ENCODE data around the gene TENT4B. TPM values are rescaled to one million over a fixed set of nuclear protein-coding genes. Genes with fewer than 3 reads are reported as not detected.

The TENT4B gene
- total RNA-seq, 1 donor from 2014 or later: 10.9 TPM

GRCh38 chr16:50224286-50224685, 71.2 kb downstream of the TENT4B start:
- TF ChIP-seq CTCF (IDR thresholded peaks at IDR 0.05; ENCODE audit: unreplicated experiment): no peak
- DNase-seq (ENCODE audit: low spot score in 2 of 2, unreplicated experiment in 2 of 2): no peak
- H3K4me3 Mint-ChIP-seq: no peak overlapping the region
- no peaks in the 10 kb centered on the region for H3K27me3 Mint-ChIP-seq (ENCODE audit: low read depth)
- no peak overlapping the region for H3K27ac Mint-ChIP-seq
- peaks cover 17% of the 10 kb centered on the region for H3K36me3 Mint-ChIP-seq
- no peaks in the 10 kb centered on the region for H3K4me1 Mint-ChIP-seq
- H3K9me3 Mint-ChIP-seq: no peaks in the 10 kb centered on the region

DNA sequence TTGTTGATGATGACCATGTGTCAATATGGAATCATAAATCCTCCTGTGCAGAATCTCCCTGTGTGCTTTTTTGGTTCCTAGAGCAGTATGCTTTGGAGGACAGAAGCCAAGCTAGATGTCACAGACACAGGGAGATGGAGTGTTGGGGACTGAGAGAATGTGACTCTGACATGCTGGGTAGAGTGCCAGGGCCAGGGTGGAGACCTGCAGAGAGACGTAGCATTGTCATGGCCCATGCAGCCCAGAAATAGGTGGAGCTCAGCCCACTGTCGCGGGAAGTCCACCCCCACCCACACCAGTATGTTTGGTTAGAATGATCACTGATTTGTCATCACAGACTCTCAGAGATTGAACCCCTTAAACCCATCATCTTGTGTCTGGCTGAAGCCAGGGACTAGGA, 74.0 kb downstream of the TENT4B start:
- TF ChIP-seq CTCF (IDR thresholded peaks at IDR 0.05; ENCODE audit: unreplicated experiment): no peak
- DNase-seq (ENCODE audit: low spot score in 2 of 2, unreplicated experiment in 2 of 2): no peak
- Mint-ChIP-seq H3K4me1 (no peaks in the 10 kb centered on the region), H3K36me3 (peaks cover 20% of the 10 kb centered on the region), H3K27ac (no peak overlapping the region), H3K9me3 (no peaks in the 10 kb centered on the region), H3K27me3 (ENCODE audit: low read depth) (no peaks in the 10 kb centered on the region), H3K4me3 (no peak overlapping the region)

GRCh38 chr16:50227665-50228064, 74.6 kb downstream of the TENT4B start:
- H3K9me3 Mint-ChIP-seq: no peaks in the 10 kb centered on the region

DNA sequence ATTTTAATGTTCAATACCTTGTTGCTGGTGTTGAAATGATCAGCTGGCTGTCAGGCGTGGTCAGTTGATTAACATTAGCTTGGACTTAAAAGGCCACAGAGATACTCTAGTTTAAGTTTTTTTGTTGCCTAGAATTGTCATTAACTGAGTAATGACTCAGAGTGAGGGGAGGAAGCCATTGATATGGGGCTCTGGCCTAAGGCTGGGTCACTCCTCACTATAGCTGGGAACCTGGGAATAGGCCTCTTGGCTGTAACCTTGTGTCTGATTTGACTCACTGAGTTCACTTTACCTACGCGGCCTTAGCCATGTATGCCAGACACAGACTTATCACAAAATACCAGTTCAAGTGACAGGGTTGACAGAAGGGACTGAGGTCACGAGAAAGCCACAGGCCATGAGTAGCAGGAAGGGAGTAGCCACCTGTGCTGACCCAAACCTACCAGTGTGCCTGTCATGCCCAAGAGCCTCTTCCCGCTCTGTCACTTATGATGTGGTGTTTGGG, 75.3 kb downstream of the TENT4B start:
- Mint-ChIP-seq H3K9me3 (no peaks in the 10 kb centered on the region), H3K4me3 (no peak overlapping the region), H3K27ac (no peak overlapping the region), H3K36me3 (peaks cover 20% of the 10 kb centered on the region), H3K27me3 (ENCODE audit: low read depth) (no peaks in the 10 kb centered on the region), H3K4me1 (no peaks in the 10 kb centered on the region)
- TF ChIP-seq CTCF (IDR thresholded peaks at IDR 0.05; ENCODE audit: unreplicated experiment): no peak
- no peak for DNase-seq (ENCODE audit: low spot score in 2 of 2, unreplicated experiment in 2 of 2)

More at GRCh38 chr16:50227665-50228064, 74.6 kb downstream of the TENT4B start:
- H3K4me1 Mint-ChIP-seq: no peaks in the 10 kb centered on the region
- H3K27me3 Mint-ChIP-seq (ENCODE audit: low read depth): no peaks in the 10 kb centered on the region
- DNase-seq (ENCODE audit: low spot score in 2 of 2, unreplicated experiment in 2 of 2): no peak
- no peak overlapping the region for H3K27ac Mint-ChIP-seq
- peaks cover 20% of the 10 kb centered on the region for H3K36me3 Mint-ChIP-seq
- no peak for TF ChIP-seq CTCF (IDR thresholded peaks at IDR 0.05; ENCODE audit: unreplicated experiment)
- H3K4me3 Mint-ChIP-seq: no peak overlapping the region

GRCh38 chr16:50229149-50229726, 76.1 kb downstream of the TENT4B start:
- Mint-ChIP-seq H3K27ac (no peak overlapping the region), H3K9me3 (no peaks in the 10 kb centered on the region), H3K4me3 (no peak overlapping the region), H3K36me3 (peaks cover 20% of the 10 kb centered on the region), H3K4me1 (peaks cover 6% of the 10 kb centered on the region), H3K27me3 (ENCODE audit: low read depth) (no peaks in the 10 kb centered on the region)
- DNase-seq (ENCODE audit: low spot score in 2 of 2, unreplicated experiment in 2 of 2): no peak
- no peak for TF ChIP-seq CTCF (IDR thresholded peaks at IDR 0.05; ENCODE audit: unreplicated experiment)
